Spleen (tissue), 7 donors: ENCODE results near the gene CCDC107.

Source experiments
- CTCF ChIP-seq, 11 experiments: fragments of 200-600 bp in 7 of 11; fragments of 450-650 bp in 4 of 11; sonication (generic) in 4 of 11; IDR thresholded peaks in 8 of 11; conservative IDR thresholded peaks in 3 of 11; 1 replicate in 7 of 11; 2 replicates in 4 of 11; pipeline versions ENCODE4 v1.4.0 to v1.8.0; 2016 to 2021; ENCODE audit warnings: antibody characterized with exemption in 11 of 11, inconsistent platforms in 4 of 11, mild to moderate bottlenecking in 1 of 11
- POLR2AphosphoS5 ChIP-seq, 3 donors: sonication (generic); formaldehyde crosslinking; IDR thresholded peaks; one replicate each; pipeline ENCODE4 v1.5.1; 2017; ENCODE audit warnings: antibody characterized with exemption in 3 of 3
- donor health status: DM: no; HTN: no; CAD: no; lungs with moderate emphysema.
- donor health status: DM: no; HTN: no; CAD: no.
- donor health status: DM: no; HTN: no; CAD: no.

- TF ChIP-seq CTCF (IDR thresholded peaks at IDR 0.05 in 8 of 11, conservative IDR thresholded peaks at IDR 0.05 in 3 of 11) (no peak), POLR2AphosphoS5 (IDR thresholded peaks at IDR 0.05) (no peak)
Measured at GRCh38 chr9:35684921-35685320, 26.8 kb downstream of the CCDC107 start.
